WERI-Rb-1 (cell line): ENCODE results near the gene TBCE.

Source experiments
- DNase-seq: peaks from one replicate; pipeline ENCODE4 v3.0.0-alpha.2; 2020
- H3K27ac ChIP-seq: fragments of 250-450 bp; sonication (Bioruptor Pico); 2 replicates; pipeline ENCODE4 v1.5.1; 2020; ENCODE audit warnings: mild to moderate bottlenecking, moderate library complexity
- H3K27me3 ChIP-seq: fragments of 250-450 bp; sonication (Bioruptor Pico); 2 replicates; pipeline ENCODE4 v1.5.1; 2021; ENCODE audit warnings: mild to moderate bottlenecking, low read depth, moderate library complexity; ENCODE audit not compliant: insufficient read depth, severe bottlenecking
- H3K36me3 ChIP-seq: fragments of 250-450 bp; sonication (Bioruptor Pico); 2 replicates; pipeline ENCODE4 v1.5.1; 2020; ENCODE audit warnings: mild to moderate bottlenecking, moderate library complexity
- H3K4me3 ChIP-seq: 2 replicates; pipeline ENCODE4 v1.5.1; 2011; ENCODE audit warnings: low read depth, mild to moderate bottlenecking, control low read depth, low read length
- H3K9me3 ChIP-seq: fragments of 250-450 bp; sonication (Bioruptor Pico); 2 replicates; pipeline ENCODE4 v1.5.1; 2021; ENCODE audit warnings: mild to moderate bottlenecking, moderate library complexity; ENCODE audit not compliant: severe bottlenecking
- TF ChIP-seq, protein P1 (sequence below): IDR thresholded peaks from 2 replicates; pipeline ENCODE4 v1.5.1; 2011; ENCODE audit warnings: low read depth, mild to moderate bottlenecking, control low read depth, inconsistent platforms, low read length

The TBCE gene

DNA sequence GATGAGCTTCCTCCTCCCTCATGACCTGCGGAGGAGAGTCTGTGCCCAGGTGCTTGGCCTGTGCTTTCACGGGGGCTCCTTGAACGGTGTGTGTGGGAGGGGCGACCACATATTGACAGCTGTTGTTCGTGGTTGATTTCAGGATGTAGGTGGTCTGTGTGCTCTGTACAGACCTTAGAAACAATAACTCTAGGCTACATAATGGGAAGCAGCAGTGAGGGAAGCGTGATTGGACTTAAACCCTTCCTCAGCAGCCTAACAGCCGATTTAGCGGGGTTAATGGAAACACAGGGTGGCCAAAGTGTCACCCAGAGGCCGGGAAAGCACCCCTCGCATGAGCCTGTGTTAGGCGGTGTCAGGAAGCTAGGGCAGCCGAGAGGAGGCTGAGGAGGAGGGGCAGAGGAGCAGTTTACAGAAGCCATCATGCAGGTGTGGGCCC, 56.0 kb downstream of the TBCE start:
- TF ChIP-seq, protein P1, sequence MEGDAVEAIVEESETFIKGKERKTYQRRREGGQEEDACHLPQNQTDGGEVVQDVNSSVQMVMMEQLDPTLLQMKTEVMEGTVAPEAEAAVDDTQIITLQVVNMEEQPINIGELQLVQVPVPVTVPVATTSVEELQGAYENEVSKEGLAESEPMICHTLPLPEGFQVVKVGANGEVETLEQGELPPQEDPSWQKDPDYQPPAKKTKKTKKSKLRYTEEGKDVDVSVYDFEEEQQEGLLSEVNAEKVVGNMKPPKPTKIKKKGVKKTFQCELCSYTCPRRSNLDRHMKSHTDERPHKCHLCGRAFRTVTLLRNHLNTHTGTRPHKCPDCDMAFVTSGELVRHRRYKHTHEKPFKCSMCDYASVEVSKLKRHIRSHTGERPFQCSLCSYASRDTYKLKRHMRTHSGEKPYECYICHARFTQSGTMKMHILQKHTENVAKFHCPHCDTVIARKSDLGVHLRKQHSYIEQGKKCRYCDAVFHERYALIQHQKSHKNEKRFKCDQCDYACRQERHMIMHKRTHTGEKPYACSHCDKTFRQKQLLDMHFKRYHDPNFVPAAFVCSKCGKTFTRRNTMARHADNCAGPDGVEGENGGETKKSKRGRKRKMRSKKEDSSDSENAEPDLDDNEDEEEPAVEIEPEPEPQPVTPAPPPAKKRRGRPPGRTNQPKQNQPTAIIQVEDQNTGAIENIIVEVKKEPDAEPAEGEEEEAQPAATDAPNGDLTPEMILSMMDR: no peak
- no peaks in the 10 kb centered on the region for H3K9me3 ChIP-seq
- no peak for DNase-seq
- H3K27ac ChIP-seq: no peak overlapping the region
- no peaks in the 10 kb centered on the region for H3K27me3 ChIP-seq
- peaks cover 28% of the 10 kb centered on the region for H3K36me3 ChIP-seq
- no peak overlapping the region for H3K4me3 ChIP-seq

DNA sequence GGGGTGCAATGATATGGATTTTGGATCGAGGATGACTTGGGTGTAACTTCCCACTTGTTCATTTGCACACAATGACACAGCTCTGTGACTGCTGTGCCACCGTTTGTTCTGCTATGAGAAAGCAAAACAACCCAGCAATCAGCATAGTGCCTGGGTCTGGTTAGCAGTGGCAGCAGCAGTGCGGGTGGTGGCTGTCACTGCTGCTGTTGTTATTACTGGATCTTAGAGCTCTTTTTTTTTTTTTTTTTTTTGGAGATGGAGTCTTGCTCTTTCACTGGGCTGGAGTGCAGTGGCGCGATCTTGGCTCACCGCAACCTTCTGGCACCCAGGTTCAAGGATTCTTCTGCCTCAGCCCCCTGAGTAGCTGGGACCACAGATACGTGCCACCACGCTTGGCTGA, 56.9 kb downstream of the TBCE start:
- H3K36me3 ChIP-seq: peaks cover 25% of the 10 kb centered on the region
- TF ChIP-seq, protein P1: no peak
- no peak overlapping the region for H3K27ac ChIP-seq
- DNase-seq: no peak
- no peak overlapping the region for H3K4me3 ChIP-seq
- H3K27me3 ChIP-seq: no peaks in the 10 kb centered on the region
- H3K9me3 ChIP-seq: no peaks in the 10 kb centered on the region

DNA sequence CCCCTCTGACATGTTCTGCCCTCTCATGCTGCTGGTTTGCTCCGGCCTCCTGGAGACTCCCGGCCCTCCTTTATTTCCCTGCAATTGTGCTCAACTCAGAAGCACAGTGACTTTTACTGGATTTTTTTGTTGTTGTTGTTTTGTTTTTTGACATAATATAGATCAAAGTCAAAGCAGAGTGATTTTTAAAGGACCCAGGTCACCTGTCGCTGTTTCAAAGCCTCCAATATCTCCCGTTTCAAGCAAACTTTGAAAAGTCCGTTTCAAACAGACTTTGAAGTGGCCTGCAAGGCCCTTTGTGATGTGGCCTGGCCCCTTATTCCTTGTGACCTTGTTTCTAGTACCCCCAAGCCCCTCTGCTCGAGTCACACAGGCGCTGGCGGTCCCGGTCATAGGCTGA, 58.1 kb downstream of the TBCE start:
- Histone ChIP-seq H3K27ac (no peak overlapping the region), H3K4me3 (no peak overlapping the region), H3K27me3 (no peaks in the 10 kb centered on the region), H3K9me3 (no peaks in the 10 kb centered on the region), H3K36me3 (peaks cover 20% of the 10 kb centered on the region)
- TF ChIP-seq, protein P1: no peak
- no peak for DNase-seq

DNA sequence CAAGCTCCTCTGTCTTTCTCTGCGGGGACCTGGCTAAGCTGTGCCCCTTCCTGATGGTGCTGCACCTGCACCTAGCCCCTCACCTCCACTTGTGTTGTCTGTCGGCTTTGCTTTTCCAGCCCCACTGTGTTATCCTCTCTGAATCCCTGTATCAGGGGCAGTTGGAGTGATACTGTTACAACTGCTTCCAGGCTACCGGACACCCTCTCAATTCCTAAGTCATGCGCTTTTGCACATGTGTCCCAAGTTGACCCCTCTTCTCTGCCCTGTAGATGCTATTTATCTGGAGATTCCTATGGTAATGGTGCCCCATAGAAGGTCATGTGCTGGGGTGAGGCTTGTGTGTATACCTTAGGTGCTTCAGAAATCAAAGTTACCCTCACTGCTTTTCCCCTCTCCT, 58.9 kb downstream of the TBCE start:
- H3K27me3 ChIP-seq: no peaks in the 10 kb centered on the region
- no peaks in the 10 kb centered on the region for H3K9me3 ChIP-seq
- H3K27ac ChIP-seq: no peak overlapping the region
- peaks cover 18% of the 10 kb centered on the region for H3K36me3 ChIP-seq
- TF ChIP-seq, protein P1: no peak
- no peak overlapping the region for H3K4me3 ChIP-seq
- DNase-seq: no peak

DNA sequence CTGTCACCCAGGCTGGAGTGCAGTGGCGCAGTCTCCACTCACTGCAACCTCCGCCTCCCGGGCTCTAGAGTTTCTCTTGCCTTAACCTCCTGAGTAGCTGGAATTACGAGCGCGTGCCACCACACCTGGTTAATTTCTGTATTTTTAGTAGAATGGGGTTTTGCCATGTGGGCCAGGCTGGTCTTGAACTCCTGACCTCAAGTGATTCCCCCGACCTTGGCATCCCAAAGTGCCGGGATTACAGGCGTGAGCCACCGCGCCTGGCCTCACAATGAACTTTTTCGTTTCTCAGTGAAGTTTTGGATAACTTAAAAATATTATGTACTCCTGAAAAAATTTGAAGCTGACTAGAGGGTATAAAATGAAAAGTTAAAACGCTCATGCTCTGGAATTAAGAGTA, 59.5 kb downstream of the TBCE start:
- TF ChIP-seq, protein P1: no peak

DNA sequence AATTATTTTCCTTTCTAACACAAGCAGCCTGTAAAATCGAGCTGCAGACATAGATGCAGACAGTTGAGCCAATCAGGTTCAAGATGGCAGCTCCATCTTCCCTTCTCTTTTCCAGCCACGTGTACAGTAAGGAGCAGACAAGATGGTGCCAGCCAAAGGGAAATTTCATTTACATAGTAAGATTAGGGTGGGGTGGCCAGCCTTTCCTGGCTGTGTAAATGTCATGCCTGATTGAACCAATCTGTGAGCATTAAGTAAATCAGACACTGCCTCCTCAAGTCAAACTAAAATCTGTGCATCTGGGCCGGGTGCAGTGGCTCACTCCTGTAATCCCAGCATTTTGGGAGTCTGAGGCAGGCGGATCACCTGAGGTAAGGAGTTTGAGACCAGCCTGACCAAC, 60.2 kb downstream of the TBCE start:
- DNase-seq: no peak
- no peaks in the 10 kb centered on the region for H3K27me3 ChIP-seq
- TF ChIP-seq, protein P1: no peak
- no peaks in the 10 kb centered on the region for H3K9me3 ChIP-seq
- H3K27ac ChIP-seq: no peak overlapping the region
- H3K36me3 ChIP-seq: peaks cover 17% of the 10 kb centered on the region
- H3K4me3 ChIP-seq: no peak overlapping the region

More for the DNA sequence above, 59.5 kb downstream of the TBCE start:
- H3K9me3 ChIP-seq: no peaks in the 10 kb centered on the region
- no peak for DNase-seq
- no peak overlapping the region for H3K4me3 ChIP-seq
- H3K27ac ChIP-seq: no peak overlapping the region
- peaks cover 17% of the 10 kb centered on the region for H3K36me3 ChIP-seq
- no peaks in the 10 kb centered on the region for H3K27me3 ChIP-seq
